Trophoblast cell (in vitro differentiated cells and primary cell): ENCODE results near the gene FOSL2.

Source experiments
- DNase-seq, 2 donors: peaks; one replicate each; pipeline ENCODE4 v3.0.0-alpha.2; 2016
- H2AFZ ChIP-seq: 2 replicates; pipeline ENCODE4 v1.6.1; 2013; ENCODE audit warnings: low read length, moderate library complexity, mild to moderate bottlenecking; ENCODE audit not compliant: insufficient read depth, poor library complexity
- H2AK5ac ChIP-seq: 2 replicates; pipeline ENCODE4 v1.6.1; 2013; ENCODE audit warnings: mild to moderate bottlenecking, low read length
- H2BK120ac ChIP-seq: 2 replicates; pipeline ENCODE4 v1.6.1; 2013; ENCODE audit warnings: low read length, mild to moderate bottlenecking, moderate library complexity; ENCODE audit not compliant: insufficient read depth, poor library complexity
- H2BK12ac ChIP-seq: 2 replicates; pipeline ENCODE4 v1.6.1; 2013; ENCODE audit warnings: mild to moderate bottlenecking, low read length, moderate library complexity
- H2BK5ac ChIP-seq: 2 replicates; pipeline ENCODE4 v1.6.1; 2013; ENCODE audit warnings: low read length, low read depth, moderate library complexity, mild to moderate bottlenecking; ENCODE audit not compliant: poor library complexity
- H3K14ac ChIP-seq: 2 replicates; pipeline ENCODE4 v1.6.1; 2013; ENCODE audit warnings: mild to moderate bottlenecking, low read length
- H3K18ac ChIP-seq: 2 replicates; pipeline ENCODE4 v1.6.1; 2013; ENCODE audit warnings: mild to moderate bottlenecking, low read length
- H3K23ac ChIP-seq: 2 replicates; pipeline ENCODE4 v1.6.1; 2013; ENCODE audit warnings: low read length
- H3K27ac ChIP-seq: 2 replicates; pipeline ENCODE4 v1.5.1; 2013; ENCODE audit warnings: low read depth, mild to moderate bottlenecking, inconsistent platforms, low read length, moderate library complexity
- H3K27me3 ChIP-seq: 2 replicates; pipeline ENCODE4 v1.6.1; 2013; ENCODE audit warnings: inconsistent platforms, mild to moderate bottlenecking, low read length, moderate library complexity; ENCODE audit not compliant: insufficient read depth
- H3K36me3 ChIP-seq, 2 experiments: 1 replicate in 1 of 2; 2 replicates in 1 of 2; pipeline ENCODE4 v1.6.1; 2013; ENCODE audit warnings: low read length in 2 of 2, mild to moderate bottlenecking in 2 of 2, moderate library complexity in 1 of 2; ENCODE audit not compliant: insufficient read depth in 2 of 2, control insufficient read depth in 1 of 2
- H3K4ac ChIP-seq: 2 replicates; pipeline ENCODE4 v1.6.1; 2013; ENCODE audit warnings: low read depth, mild to moderate bottlenecking, low read length, moderate library complexity
- H3K4me1 ChIP-seq, 2 experiments: 1 replicate in 1 of 2; 2 replicates in 1 of 2; pipeline ENCODE4 v1.6.1; 2013; ENCODE audit warnings: low read length in 2 of 2, mild to moderate bottlenecking in 2 of 2, moderate library complexity in 1 of 2; ENCODE audit not compliant: insufficient read depth in 2 of 2, control insufficient read depth in 1 of 2
- H3K4me2 ChIP-seq: 2 replicates; pipeline ENCODE4 v1.6.1; 2013; ENCODE audit warnings: inconsistent platforms, mild to moderate bottlenecking, low read length, moderate library complexity
- H3K4me3 ChIP-seq: 2 replicates; pipeline ENCODE4 v1.5.1; 2013; ENCODE audit warnings: mild to moderate bottlenecking, low read depth, low read length, inconsistent platforms
- H3K79me1 ChIP-seq: one replicate; pipeline ENCODE4 v1.6.1; 2013; ENCODE audit warnings: low read length
- H3K79me2 ChIP-seq: 2 replicates; pipeline ENCODE4 v1.6.1; 2013; ENCODE audit warnings: low read length, mild to moderate bottlenecking; ENCODE audit not compliant: control insufficient read depth, insufficient read depth, poor library complexity
- H3K9ac ChIP-seq: 2 replicates; pipeline ENCODE4 v1.6.1; 2013; ENCODE audit warnings: mild to moderate bottlenecking, low read length
- H3K9me3 ChIP-seq: 2 replicates; pipeline ENCODE4 v1.6.1; 2013; ENCODE audit warnings: low read depth, mild to moderate bottlenecking, control low read depth, inconsistent platforms, low read length; ENCODE audit not compliant: insufficient read depth
- H4K12ac ChIP-seq: 2 replicates; pipeline ENCODE4 v1.6.1; 2013; ENCODE audit warnings: low read depth, mild to moderate bottlenecking, low read length, moderate library complexity
- H4K8ac ChIP-seq: 2 replicates; pipeline ENCODE4 v1.6.1; 2013; ENCODE audit warnings: low read depth, mild to moderate bottlenecking, low read length, moderate library complexity
- H4K91ac ChIP-seq: one replicate; pipeline ENCODE4 v1.6.1; 2013; ENCODE audit warnings: low read depth, mild to moderate bottlenecking, low read length, moderate library complexity
- WGBS: extraction: QIAGEN DNeasy Blood & Tissue Kit; methylation state at CpG from one replicate; pipeline ENCODE4 v1.1.7; 2013; ENCODE audit warnings: missing lambda C conversion rate; ENCODE audit not compliant: insufficient read length, insufficient coverage; ENCODE audit errors: extremely low coverage; 5-methylcytosine and 5-hydroxymethylcytosine counted together

The FOSL2 gene

DNA sequence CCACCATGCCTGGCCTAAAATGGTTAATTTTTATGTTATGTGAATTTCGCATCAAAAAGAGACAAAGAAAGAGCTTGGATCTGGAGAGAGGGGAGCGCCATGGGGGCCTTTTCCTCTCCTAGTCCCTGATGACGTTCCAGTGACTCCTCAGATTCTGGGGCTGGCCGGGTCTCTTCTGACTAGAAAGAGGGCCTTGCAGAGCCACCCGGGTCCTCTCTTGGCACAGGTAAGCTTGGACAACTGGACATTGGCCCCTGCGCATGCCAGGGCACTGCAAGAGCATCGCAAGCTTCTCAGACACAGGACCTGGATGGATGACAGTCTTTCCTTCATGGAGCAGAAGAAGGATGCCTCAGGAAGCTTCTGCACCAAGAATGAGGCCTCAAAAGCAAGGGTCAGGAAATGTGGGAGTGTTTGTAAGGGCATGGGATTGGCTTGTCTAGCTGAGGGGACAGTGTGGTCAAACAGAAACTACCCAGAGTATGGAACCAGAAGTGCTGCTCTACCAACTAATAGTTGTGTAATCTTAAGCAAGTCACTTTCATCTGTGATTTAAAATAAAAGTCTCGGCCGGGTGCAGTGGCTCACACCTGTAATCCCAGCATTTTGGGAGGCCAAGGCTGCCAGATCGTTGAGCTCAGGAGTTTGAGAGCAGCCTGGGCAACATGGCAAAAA is 35.2 kb downstream of the FOSL2 start:
- Histone ChIP-seq H2AFZ (no peak overlapping the region), H3K27ac (no peak overlapping the region), H3K27me3 (no peaks in the 10 kb centered on the region), H3K36me3 (no peaks in the 10 kb centered on the region), H3K23ac (no peak overlapping the region), H3K4ac (no peak overlapping the region), H2BK12ac (no peak overlapping the region), H3K9ac (no peak overlapping the region), H4K12ac (no peak overlapping the region), H3K14ac (no peak overlapping the region), H4K91ac (no peak overlapping the region), H3K4me1 (no peaks in the 10 kb centered on the region), H3K4me2 (no peak overlapping the region), H2BK5ac (no peak overlapping the region), H2BK120ac (no peak overlapping the region), H3K18ac (no peak overlapping the region), H3K9me3 (no peaks in the 10 kb centered on the region), H4K8ac (no peak overlapping the region), H3K79me2 (no peaks in the 10 kb centered on the region), H2AK5ac (no peak overlapping the region), H3K4me3 (no peak overlapping the region), H3K79me1 (no peaks in the 10 kb centered on the region)
- DNase-seq, result no peak
- no CpG with 5 or more reads among the region's 10 CpGs for WGBS

DNA sequence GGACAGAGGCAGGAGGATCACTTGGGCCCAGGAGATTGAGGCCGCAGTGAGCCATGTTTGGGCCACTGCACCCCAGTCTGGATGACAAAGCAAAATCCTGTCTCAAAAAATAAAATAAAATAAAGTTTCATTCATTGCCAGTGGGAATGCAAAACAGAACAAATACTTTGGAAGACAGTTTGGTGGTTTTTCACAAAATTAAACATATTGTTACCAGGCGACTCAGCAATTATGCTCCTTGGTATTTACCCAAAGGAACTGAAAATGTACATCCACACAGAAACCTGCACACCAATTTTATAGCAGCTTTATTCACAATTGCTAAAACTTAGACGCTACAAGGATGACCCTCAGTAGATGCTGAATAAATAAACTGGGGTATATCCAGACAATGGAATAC is 35.8 kb downstream of the FOSL2 start:
- DNase-seq, result no peak
- Histone ChIP-seq H2AFZ (no peak overlapping the region), H2BK120ac (no peak overlapping the region), H3K79me2 (no peaks in the 10 kb centered on the region), H3K4me3 (no peak overlapping the region), H4K12ac (no peak overlapping the region), H4K8ac (no peak overlapping the region), H3K23ac (no peak overlapping the region), H2AK5ac (no peak overlapping the region), H3K27me3 (no peaks in the 10 kb centered on the region), H3K4ac (no peak overlapping the region), H3K36me3 (no peaks in the 10 kb centered on the region), H4K91ac (no peak overlapping the region), H3K14ac (no peak overlapping the region), H3K18ac (no peak overlapping the region), H2BK5ac (no peak overlapping the region), H3K9ac (no peak overlapping the region), H3K4me2 (no peak overlapping the region), H3K27ac (no peak overlapping the region), H3K4me1 (no peaks in the 10 kb centered on the region), H3K79me1 (no peaks in the 10 kb centered on the region), H3K9me3 (no peaks in the 10 kb centered on the region), H2BK12ac (no peak overlapping the region)
- WGBS, result no CpG with 5 or more reads among the region's 3 CpGs

DNA sequence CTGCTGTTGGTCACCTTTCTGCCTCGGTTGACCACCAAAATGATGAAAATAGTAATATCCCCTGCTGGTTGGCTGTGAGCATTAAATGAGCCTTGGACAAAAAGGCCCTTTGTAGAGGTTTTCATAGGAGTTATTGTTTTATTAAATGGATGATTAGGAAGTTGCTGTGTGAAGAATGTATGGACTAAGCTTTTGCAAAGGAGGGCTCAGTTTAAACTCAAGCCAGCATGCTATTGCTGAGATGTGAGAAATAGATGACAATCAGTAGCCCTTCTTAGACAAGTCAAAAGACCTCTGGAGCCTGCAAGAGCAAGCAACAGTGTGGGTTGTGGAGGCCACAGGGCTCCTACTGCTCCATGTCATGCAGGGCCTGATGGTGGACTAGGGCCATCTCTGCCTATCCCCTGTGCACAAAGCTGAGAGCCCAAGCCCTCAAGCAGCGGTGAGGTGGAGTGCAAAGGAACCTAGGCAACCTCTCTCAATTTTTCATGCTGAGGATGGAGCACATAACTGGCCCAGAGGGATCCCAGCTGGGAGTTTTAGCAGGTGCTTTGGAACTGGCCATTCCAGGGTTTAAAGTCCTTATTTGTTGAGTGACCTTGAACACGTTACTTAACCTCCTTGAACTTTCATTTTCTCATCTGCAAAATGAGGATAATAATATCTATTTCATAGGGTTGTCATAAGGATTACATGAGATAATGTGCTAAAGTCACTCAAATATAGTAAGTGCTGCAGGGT is 37.1 kb downstream of the FOSL2 start:
- no peak overlapping the region for H3K14ac ChIP-seq
- H2AFZ ChIP-seq, result no peak overlapping the region
- H3K18ac ChIP-seq, result no peak overlapping the region
- no peak overlapping the region for H3K4ac ChIP-seq
- no peak overlapping the region for H3K27ac ChIP-seq
- H3K79me1 ChIP-seq, result no peaks in the 10 kb centered on the region
- no peak overlapping the region for H3K4me3 ChIP-seq
- H4K12ac ChIP-seq, result no peak overlapping the region
- no peak overlapping the region for H3K4me2 ChIP-seq
- no peak overlapping the region for H4K91ac ChIP-seq
- H3K23ac ChIP-seq, result no peak overlapping the region
- H4K8ac ChIP-seq, result no peak overlapping the region
- H3K36me3 ChIP-seq, result no peaks in the 10 kb centered on the region
- H3K9ac ChIP-seq, result no peak overlapping the region
- H2BK5ac ChIP-seq, result no peak overlapping the region
- no peak overlapping the region for H2BK12ac ChIP-seq
- H3K4me1 ChIP-seq, result no peaks in the 10 kb centered on the region
- no peak overlapping the region for H2BK120ac ChIP-seq
- H3K9me3 ChIP-seq, result no peaks in the 10 kb centered on the region
- no peaks in the 10 kb centered on the region for H3K27me3 ChIP-seq
- no peak for DNase-seq
- no peak overlapping the region for H2AK5ac ChIP-seq
- H3K79me2 ChIP-seq, result no peaks in the 10 kb centered on the region
- WGBS, result no CpG with 5 or more reads among the region's 3 CpGs

DNA sequence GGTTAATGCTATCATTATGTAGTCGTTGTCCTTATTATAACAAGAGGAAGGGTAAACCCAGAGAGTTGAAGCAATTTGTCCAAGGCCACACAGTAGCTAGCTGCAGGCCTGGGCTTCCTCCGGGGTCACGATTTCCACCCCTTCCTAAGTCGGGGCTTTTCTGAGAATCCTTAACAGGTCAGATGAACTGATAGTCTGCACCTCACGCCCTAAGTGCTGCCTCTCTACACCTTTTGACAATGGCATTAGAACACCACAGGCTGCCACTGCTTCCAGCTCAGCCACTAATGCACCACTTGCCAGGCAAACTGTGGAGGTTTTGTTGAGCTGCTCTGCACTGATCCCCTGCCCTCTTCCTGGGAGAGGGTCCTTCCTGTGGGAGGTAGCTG is 37.7 kb downstream of the FOSL2 start:
- no peaks in the 10 kb centered on the region for H3K79me1 ChIP-seq
- WGBS, result no CpG with 5 or more reads among the region's 5 CpGs
- no peak overlapping the region for H4K8ac ChIP-seq
- H4K91ac ChIP-seq, result no peak overlapping the region
- no peak overlapping the region for H3K23ac ChIP-seq
- no peak overlapping the region for H2BK5ac ChIP-seq
- H3K4me3 ChIP-seq, result no peak overlapping the region
- H3K4ac ChIP-seq, result no peak overlapping the region
- no peak overlapping the region for H2BK120ac ChIP-seq
- H3K18ac ChIP-seq, result no peak overlapping the region
- H3K36me3 ChIP-seq, result no peaks in the 10 kb centered on the region
- H3K27me3 ChIP-seq, result no peaks in the 10 kb centered on the region
- H2BK12ac ChIP-seq, result no peak overlapping the region
- no peak overlapping the region for H3K4me2 ChIP-seq
- H3K14ac ChIP-seq, result no peak overlapping the region
- H3K4me1 ChIP-seq, result no peaks in the 10 kb centered on the region
- no peaks in the 10 kb centered on the region for H3K79me2 ChIP-seq
- H2AFZ ChIP-seq, result no peak overlapping the region
- H4K12ac ChIP-seq, result no peak overlapping the region
- H2AK5ac ChIP-seq, result no peak overlapping the region
- no peak overlapping the region for H3K27ac ChIP-seq
- H3K9me3 ChIP-seq, result no peaks in the 10 kb centered on the region
- H3K9ac ChIP-seq, result no peak overlapping the region
- no peak for DNase-seq
